H1 (cell line): ENCODE data around the gene DOHH. TPM values are rescaled to one million over a fixed set of nuclear protein-coding genes. Genes with fewer than 3 reads are reported as not detected.
A peak's percentile ranks its signal among the peaks of the same experiment; 100 is the strongest.

Experiments used
- CHD7 ChIP-seq: fragments of 300-600 bp; sonication (generic); IDR thresholded peaks from 2 replicates; pipeline ENCODE4 v1.7.1; 2012; ENCODE audit warnings: low read length, moderate library complexity, mild to moderate bottlenecking, inconsistent platforms; ENCODE audit not compliant: insufficient replicate concordance
- MAFK ChIP-seq: IDR thresholded peaks from 2 replicates; pipeline ENCODE4 v1.6.1; 2012; ENCODE audit warnings: low read depth, mild to moderate bottlenecking, improper control_type of control experiment, low read length
- POLR2AphosphoS5 ChIP-seq: IDR thresholded peaks from 2 replicates; pipeline ENCODE4 v1.6.1; 2011; ENCODE audit warnings: low read depth, low read length
- RAD21 ChIP-seq, 2 experiments: IDR thresholded peaks in 1 of 2; conservative IDR thresholded peaks in 1 of 2; 2 replicates each; pipeline ENCODE4 v1.6.1; 2011; ENCODE audit warnings: low read depth in 2 of 2, low read length in 2 of 2, improper control_type of control experiment in 1 of 2, inconsistent platforms in 1 of 2, mild to moderate bottlenecking in 1 of 2, moderate library complexity in 1 of 2
- SUZ12 ChIP-seq: fragments of 200-600 bp; sonication (generic); IDR thresholded peaks from 2 replicates; pipeline ENCODE4 v1.6.1; 2012; ENCODE audit warnings: mild to moderate bottlenecking, inconsistent platforms, low read length, moderate library complexity, mixed read lengths
- TEAD4 ChIP-seq: IDR thresholded peaks from 2 replicates; pipeline ENCODE4 v1.6.1; 2012; ENCODE audit warnings: low read depth, low read length, inconsistent platforms, mixed read lengths
- polyA plus RNA-seq, 7 experiments: library from polyadenylated mRNA; depleted of rRNA in 3 of 7; stranded (reverse) in 5 of 7; unstranded in 2 of 7; fragments of >200 nt in 5 of 7; fragments of 200-250 nt in 2 of 7; gene quantifications; 1 replicate in 5 of 7; 2 replicates in 1 of 7; 4 replicates in 1 of 7; pipeline versions ENCODE4 v1.2.1 to v1.2.3, GENCODE V29; 2011 to 2013; ENCODE audit warnings: missing spikeins in 2 of 7, mixed read lengths in 2 of 7
- total RNA-seq: library from RNA; stranded (reverse); fragmentation: NEBNext Ultra II Directional; extraction: Animal tissue kit (Norgen Biotek cat#: 25700); gene quantifications from 2 replicates; pipeline ENCODE4 v1.2.1, GENCODE V29; 2021

The DOHH gene
- total and polyA plus RNA-seq, 2 of the 8 experiments (the other 6 are each of a cell fraction or from before 2014, with no cell fraction given), result 7.3 to 17.7 TPM

DNA sequence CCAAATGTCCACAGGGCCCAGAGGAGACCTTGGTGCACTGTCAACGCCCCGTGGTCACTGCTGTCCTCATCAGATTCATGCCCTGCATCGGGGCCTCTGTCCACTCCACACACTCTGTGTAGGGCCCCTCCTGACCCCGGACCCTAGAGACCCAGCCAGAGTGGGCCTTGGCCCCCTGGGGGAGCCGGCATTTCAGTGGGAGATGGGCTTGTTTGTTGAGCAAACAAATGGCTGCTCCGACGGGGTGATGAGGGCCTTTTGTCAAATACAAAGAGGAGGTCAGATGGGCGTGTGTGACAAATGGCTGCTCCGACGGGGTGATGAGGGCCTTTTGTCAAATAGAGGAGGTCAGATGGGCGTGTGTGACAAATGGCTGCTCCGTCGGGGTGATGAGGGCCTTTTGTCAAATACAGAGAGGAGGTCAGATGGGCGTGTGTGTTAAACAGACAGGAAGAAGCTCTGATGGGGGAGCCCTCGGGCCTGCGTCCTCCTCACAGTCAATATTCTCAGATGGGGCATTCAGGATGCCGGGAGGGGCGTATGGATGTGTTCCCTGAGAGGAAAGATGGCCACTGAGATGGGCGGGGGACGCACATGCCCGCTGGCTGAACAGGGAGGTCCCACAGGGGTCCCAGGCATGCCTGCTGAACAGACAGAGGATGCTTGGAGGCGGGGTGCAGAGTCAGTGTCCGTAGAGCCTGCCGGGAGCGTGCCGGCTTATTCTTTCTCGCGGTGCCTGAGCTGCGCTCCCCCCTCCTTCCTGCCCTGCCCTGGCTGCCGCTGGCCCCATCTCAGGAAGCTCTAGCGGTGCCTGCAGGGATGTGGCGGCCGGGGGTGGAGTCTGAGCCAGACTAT, 56.4 kb downstream of the DOHH start (continued):
- TF ChIP-seq POLR2AphosphoS5, result peak; percentile 50; the same call in 1 of the 2 replicates
- peak; percentile 2 to 16; a peak in 1 of 4 replicates for TF ChIP-seq RAD21 (IDR thresholded peaks at IDR 0.05 in 1 of 2, conservative IDR thresholded peaks at IDR 0.05 in 1 of 2; ENCODE audit: low read depth in 2 of 2, low read length in 2 of 2)
- no peak for TF ChIP-seq TEAD4
- TF ChIP-seq MAFK, result no peak
- TF ChIP-seq SUZ12, result no peak
- TF ChIP-seq CHD7, result no peak
